ENCODE measurements around the gene IGF2. TPM values are rescaled to one million over a fixed set of nuclear protein-coding genes. Genes with fewer than 3 reads are reported as not detected.

IGF2 gene
- total RNA-seq, 4 donors from 2014 or later, result 9.9 to 26.6 (median 18.1) TPM

DNA sequence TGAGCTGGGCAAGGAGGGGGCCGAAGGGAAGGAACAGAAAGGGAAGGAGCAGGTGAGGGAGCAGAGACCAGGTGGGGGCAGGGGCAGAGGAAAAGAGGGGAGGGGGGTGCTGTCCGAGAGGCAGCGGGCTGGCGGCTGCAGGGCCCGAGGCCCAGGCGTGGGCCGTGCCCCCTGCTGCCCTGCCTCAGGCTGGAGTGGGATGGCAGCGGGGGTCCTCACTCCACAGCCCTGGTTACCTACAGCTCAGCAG is 2.3 kb downstream of the IGF2 start:
- no peak for TF ChIP-seq POLR2A (IDR thresholded peaks at IDR 0.05)
- TF ChIP-seq, protein P1, sequence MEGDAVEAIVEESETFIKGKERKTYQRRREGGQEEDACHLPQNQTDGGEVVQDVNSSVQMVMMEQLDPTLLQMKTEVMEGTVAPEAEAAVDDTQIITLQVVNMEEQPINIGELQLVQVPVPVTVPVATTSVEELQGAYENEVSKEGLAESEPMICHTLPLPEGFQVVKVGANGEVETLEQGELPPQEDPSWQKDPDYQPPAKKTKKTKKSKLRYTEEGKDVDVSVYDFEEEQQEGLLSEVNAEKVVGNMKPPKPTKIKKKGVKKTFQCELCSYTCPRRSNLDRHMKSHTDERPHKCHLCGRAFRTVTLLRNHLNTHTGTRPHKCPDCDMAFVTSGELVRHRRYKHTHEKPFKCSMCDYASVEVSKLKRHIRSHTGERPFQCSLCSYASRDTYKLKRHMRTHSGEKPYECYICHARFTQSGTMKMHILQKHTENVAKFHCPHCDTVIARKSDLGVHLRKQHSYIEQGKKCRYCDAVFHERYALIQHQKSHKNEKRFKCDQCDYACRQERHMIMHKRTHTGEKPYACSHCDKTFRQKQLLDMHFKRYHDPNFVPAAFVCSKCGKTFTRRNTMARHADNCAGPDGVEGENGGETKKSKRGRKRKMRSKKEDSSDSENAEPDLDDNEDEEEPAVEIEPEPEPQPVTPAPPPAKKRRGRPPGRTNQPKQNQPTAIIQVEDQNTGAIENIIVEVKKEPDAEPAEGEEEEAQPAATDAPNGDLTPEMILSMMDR (IDR thresholded peaks at IDR 0.05), result no peak
- Histone ChIP-seq H3K36me3 (no peaks in the 10 kb centered on the region), H3K4me1 (peaks cover 6 to 25% of the 10 kb centered on the region in 2 donors), H3K9me3 (no peaks in the 10 kb centered on the region), H3K4me3 (replicated peaks in 1 of 3) (no peak overlapping the region), H3K27me3 (peaks cover 25% of the 10 kb centered on the region), H3K27ac (no peak overlapping the region)
- no peak for DNase-seq
- intact Hi-C loops (cut with DNase I), result no loop called here
- 36 to 43% methylated on average over 8 of the region's 8 CpGs for WGBS, 2 donors

DNA sequence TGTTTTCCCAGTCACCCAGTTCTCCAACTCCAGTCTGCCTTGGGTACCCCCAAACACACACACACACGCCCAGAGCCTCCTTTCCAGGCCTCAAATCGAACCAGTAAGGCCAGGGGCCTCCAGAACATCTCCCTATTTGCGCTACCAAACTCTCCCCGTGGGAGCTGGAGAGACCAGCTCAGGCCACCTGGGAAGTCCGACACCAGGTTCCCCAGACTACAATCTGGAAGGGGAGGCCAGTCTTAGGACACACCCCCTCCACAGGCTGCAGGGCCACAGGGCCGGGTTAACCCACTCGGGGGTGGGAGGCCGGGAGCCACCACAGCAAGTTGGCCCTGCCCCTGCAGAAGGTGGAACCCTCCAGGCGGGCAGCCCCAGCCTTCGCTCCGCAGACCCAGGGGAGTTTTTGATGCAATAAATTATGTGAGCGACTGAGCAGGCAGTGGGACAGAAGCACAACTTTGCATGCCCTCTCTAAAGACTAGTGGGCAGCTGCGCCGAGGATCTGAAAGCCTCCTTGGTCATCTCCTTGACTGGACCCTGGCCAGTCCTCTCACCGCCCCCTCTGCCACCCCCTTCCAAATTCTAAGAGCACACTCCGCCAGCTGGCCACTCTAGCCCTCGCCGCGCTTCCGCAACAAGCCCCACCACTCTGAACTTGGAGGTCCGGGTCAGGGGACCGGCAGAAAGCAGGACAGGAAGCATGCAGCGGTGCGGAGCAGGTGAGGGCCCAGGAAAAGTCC is 2.8 kb downstream of the IGF2 start:
- DNase-seq, result no peak
- Histone ChIP-seq H3K36me3 (no peaks in the 10 kb centered on the region), H3K27me3 (peaks cover 25% of the 10 kb centered on the region), H3K27ac (no peak overlapping the region), H3K4me3 (replicated peaks in 1 of 3) (no peak overlapping the region), H3K9me3 (no peaks in the 10 kb centered on the region), H3K4me1 (peaks cover 6 to 25% of the 10 kb centered on the region in 2 donors)
- intact Hi-C loops (cut with DNase I), result no loop called here
- TF ChIP-seq POLR2A (IDR thresholded peaks at IDR 0.05), result no peak
- TF ChIP-seq, protein P1 (IDR thresholded peaks at IDR 0.05), result no peak
- WGBS, 2 donors, result 58 to 59% methylated on average over 11 to 16 of the region's 24 CpGs

DNA sequence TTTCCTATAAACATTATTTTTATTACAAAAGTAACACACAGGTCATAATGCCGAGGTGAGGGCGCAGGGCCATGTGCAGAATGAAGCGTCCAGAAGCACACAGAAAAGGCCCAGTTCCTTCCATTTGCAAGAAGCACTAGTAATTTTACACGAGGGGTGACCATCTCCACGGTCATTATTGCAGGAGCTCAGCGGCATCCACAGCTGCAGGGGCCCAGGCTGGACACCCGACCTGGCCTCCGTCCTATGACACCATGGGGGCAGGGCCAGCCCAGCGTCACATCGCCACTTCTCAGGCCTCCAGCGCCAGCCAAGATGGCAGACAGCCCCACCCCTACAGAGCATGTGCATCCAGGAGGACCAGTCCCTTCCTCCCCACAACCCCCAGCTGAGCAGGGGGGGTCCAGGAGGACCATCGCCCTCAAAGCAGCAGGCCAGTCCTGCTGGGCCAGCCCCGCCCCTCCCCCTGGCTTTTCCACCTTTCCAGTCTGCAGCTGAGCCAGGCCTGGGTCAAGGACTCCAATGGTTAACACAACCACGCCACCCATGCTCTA is 3.5 kb downstream of the IGF2 start:
- 80 to 91% methylated on average over 13 to 14 of the region's 14 CpGs for WGBS, 2 donors
- no peak for DNase-seq
- H3K27ac ChIP-seq, result no peak overlapping the region
- peaks cover 21% of the 10 kb centered on the region for H3K27me3 ChIP-seq
- H3K9me3 ChIP-seq, result no peaks in the 10 kb centered on the region
- H3K36me3 ChIP-seq, result no peaks in the 10 kb centered on the region
- no peak for TF ChIP-seq POLR2A (IDR thresholded peaks at IDR 0.05)
- TF ChIP-seq, protein P1 (IDR thresholded peaks at IDR 0.05), result no peak
- intact Hi-C loops (cut with DNase I), result no loop called here
- no peak overlapping the region for H3K4me3 ChIP-seq (replicated peaks in 1 of 3)
- peaks cover 6 to 24% of the 10 kb centered on the region in 2 donors for H3K4me1 ChIP-seq

DNA sequence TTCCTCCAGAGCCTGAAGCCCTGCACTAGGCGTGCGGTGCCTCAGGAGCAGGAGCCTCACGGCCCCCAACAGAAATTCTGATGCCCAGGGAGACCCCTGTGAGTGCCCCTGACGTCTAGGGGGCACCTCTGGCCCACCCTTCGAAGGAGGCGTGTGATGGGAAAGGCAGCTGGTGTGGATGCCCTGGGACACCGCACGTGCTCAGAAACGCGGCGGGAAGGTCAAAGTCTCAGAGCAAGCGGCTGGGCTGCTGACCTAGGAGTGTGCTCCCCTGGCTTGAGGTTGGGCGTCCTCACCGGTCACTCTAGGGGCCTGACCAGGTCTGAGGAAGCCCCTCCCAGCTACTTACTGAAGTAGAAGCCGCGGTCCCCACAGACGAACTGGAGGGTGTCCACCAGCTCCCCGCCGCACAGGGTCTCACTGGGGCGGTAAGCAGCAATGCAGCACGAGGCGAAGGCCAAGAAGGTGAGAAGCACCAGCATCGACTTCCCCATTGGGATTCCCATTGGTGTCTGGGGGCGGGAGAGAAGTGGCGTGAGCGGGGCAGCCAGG is 4.1 kb downstream of the IGF2 start:
- DNase-seq, result no peak
- Histone ChIP-seq H3K27ac (no peak overlapping the region), H3K4me3 (replicated peaks in 1 of 3) (no peak overlapping the region), H3K4me1 (peaks cover 6 to 18% of the 10 kb centered on the region in 2 donors), H3K36me3 (no peaks in the 10 kb centered on the region), H3K27me3 (peaks cover 15% of the 10 kb centered on the region), H3K9me3 (no peaks in the 10 kb centered on the region)
- TF ChIP-seq, protein P1 (IDR thresholded peaks at IDR 0.05), result no peak
- TF ChIP-seq POLR2A (IDR thresholded peaks at IDR 0.05), result no peak
- intact Hi-C loops (cut with DNase I), result no loop called here
- WGBS, 2 donors, result 88 to 89% methylated on average over 23 to 26 of the region's 26 CpGs

All from thyroid gland (tissue), 4 donors.